ENCODE data around the gene CAMK2B.

Gene CAMK2B

DNA sequence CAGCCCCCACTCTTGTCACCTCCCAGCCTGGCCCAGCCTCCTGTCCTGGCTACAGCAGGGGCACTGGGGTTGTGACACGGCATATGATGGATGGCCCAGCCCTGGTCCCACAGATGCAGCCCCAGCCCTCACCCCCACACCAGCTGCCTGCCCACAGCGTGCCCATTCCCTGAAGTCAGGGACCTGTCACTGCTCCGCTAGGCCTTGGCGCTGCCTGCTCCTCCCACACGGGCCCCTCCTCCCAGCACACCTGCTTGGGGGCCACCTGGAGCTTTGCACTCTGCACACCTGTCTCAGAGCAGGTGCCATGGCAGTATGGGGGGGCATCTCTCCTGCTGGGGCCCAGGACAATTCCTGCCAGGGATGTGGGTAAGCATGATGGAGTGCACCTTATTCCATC lies 139.7 kb downstream of the CAMK2B start:
- DNase-seq (ENCODE audit: low read depth in 2 of 2) = no peak
- TF ChIP-seq, protein P1, sequence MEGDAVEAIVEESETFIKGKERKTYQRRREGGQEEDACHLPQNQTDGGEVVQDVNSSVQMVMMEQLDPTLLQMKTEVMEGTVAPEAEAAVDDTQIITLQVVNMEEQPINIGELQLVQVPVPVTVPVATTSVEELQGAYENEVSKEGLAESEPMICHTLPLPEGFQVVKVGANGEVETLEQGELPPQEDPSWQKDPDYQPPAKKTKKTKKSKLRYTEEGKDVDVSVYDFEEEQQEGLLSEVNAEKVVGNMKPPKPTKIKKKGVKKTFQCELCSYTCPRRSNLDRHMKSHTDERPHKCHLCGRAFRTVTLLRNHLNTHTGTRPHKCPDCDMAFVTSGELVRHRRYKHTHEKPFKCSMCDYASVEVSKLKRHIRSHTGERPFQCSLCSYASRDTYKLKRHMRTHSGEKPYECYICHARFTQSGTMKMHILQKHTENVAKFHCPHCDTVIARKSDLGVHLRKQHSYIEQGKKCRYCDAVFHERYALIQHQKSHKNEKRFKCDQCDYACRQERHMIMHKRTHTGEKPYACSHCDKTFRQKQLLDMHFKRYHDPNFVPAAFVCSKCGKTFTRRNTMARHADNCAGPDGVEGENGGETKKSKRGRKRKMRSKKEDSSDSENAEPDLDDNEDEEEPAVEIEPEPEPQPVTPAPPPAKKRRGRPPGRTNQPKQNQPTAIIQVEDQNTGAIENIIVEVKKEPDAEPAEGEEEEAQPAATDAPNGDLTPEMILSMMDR (IDR thresholded peaks at IDR 0.05; ENCODE audit: low read depth, low read length) = no peak
- no peak overlapping the region for H3K4me3 ChIP-seq (replicated peaks in 1 of 2; ENCODE audit: low read depth in 2 of 2, low read length in 2 of 2)

GRCh38 chr7:44184873-44185446 lies 140.4 kb downstream of the CAMK2B start:
- DNase-seq (ENCODE audit: low read depth in 2 of 2) = no peak
- H3K4me3 ChIP-seq (replicated peaks in 1 of 2; ENCODE audit: low read depth in 2 of 2, low read length in 2 of 2) = no peak overlapping the region
- TF ChIP-seq, protein P1 (IDR thresholded peaks at IDR 0.05; ENCODE audit: low read depth, low read length) = no peak

DNA sequence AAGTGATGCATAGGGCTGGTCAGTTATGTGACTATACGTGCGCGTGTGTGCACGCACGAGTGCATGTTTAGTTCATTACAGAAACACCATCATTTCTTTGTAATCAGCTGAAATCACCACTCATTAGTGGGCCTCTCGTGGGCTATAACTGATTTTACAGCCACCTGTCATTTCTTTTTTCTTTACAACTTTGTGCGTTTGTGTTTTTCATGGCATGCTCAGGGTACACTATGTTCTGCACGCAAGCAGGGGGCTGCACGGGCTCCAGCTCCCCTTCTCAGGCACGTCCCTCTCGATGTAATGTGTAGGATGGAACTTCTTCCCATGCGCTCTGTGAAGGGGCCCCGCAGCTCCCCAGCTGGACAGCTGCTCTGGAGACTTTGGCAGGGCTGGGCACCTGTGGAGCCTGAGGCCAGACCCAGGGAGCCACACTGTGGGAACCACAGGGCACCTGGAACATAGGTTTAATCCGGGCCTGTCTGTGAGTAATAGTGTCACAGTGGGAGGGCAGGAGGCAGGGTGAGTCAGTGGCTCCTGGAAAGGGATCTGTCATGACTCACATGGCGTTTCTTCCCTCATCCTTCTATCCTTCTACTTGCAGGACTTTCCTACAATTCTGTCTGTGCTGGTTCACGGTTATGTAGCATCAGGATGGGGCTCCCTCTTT lies 141.1 kb downstream of the CAMK2B start:
- TF ChIP-seq, protein P1 (IDR thresholded peaks at IDR 0.05; ENCODE audit: low read depth, low read length) = no peak
- H3K4me3 ChIP-seq (replicated peaks in 1 of 2; ENCODE audit: low read depth in 2 of 2, low read length in 2 of 2) = no peak overlapping the region
- DNase-seq (ENCODE audit: low read depth in 2 of 2) = peak; percentile 59 to 84

GRCh38 chr7:44183386-44183785 lies 142.0 kb downstream of the CAMK2B start:
- DNase-seq (ENCODE audit: low read depth in 2 of 2) = no peak
- H3K4me3 ChIP-seq (replicated peaks in 1 of 2; ENCODE audit: low read depth in 2 of 2, low read length in 2 of 2) = no peak overlapping the region
- TF ChIP-seq, protein P1 (IDR thresholded peaks at IDR 0.05; ENCODE audit: low read depth, low read length) = no peak

DNA sequence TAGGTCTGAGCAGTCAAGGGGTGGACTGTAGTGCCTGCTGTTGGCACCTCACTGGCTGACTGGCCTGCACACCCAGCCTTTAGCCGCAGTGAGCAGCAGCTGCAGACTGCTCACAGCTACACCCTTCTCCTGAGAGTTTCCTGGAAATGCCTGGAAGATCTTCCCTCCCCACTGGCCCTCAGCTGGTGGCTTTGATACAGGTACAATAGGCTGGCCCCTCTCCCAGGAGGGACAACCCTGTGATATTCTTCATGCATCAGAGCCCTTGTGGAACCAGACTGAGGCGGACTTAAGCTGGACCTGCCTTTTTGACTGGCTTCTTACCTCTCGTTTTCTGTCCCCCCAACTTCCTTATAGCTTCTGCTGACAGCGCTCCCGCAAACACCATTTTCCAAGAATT lies 142.6 kb downstream of the CAMK2B start:
- TF ChIP-seq, protein P1 (IDR thresholded peaks at IDR 0.05; ENCODE audit: low read depth, low read length) = no peak

DNA sequence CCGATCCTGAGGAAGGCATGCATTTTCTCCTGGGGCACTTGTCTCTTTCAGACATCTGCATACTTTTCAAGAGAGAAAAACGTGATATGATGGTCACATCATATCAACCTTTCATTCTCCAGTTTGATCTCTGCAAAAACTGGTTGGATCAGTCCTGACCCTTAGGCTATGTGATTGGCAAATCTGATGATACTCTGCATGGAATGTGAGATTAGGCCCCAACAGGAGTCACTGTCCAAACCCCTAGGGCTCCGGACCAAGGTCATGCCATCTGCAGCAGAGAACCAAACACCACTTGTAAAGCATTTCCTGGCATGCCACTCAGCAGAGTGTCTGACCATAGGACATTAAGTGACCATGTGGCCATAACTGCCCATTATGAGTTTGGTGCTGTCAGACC lies 144.8 kb downstream of the CAMK2B start:
- DNase-seq (ENCODE audit: low read depth in 2 of 2) = no peak
- TF ChIP-seq, protein P1 (IDR thresholded peaks at IDR 0.05; ENCODE audit: low read depth, low read length) = no peak
- no peak overlapping the region for H3K4me3 ChIP-seq (replicated peaks in 1 of 2; ENCODE audit: low read depth in 2 of 2, low read length in 2 of 2)

More for the DNA sequence above, 142.6 kb downstream of the CAMK2B start:
- no peak overlapping the region for H3K4me3 ChIP-seq (replicated peaks in 1 of 2; ENCODE audit: low read depth in 2 of 2, low read length in 2 of 2)
- no peak for DNase-seq (ENCODE audit: low read depth in 2 of 2)
